ENCODE data around the gene RAB4A.

Gene RAB4A

DNA sequence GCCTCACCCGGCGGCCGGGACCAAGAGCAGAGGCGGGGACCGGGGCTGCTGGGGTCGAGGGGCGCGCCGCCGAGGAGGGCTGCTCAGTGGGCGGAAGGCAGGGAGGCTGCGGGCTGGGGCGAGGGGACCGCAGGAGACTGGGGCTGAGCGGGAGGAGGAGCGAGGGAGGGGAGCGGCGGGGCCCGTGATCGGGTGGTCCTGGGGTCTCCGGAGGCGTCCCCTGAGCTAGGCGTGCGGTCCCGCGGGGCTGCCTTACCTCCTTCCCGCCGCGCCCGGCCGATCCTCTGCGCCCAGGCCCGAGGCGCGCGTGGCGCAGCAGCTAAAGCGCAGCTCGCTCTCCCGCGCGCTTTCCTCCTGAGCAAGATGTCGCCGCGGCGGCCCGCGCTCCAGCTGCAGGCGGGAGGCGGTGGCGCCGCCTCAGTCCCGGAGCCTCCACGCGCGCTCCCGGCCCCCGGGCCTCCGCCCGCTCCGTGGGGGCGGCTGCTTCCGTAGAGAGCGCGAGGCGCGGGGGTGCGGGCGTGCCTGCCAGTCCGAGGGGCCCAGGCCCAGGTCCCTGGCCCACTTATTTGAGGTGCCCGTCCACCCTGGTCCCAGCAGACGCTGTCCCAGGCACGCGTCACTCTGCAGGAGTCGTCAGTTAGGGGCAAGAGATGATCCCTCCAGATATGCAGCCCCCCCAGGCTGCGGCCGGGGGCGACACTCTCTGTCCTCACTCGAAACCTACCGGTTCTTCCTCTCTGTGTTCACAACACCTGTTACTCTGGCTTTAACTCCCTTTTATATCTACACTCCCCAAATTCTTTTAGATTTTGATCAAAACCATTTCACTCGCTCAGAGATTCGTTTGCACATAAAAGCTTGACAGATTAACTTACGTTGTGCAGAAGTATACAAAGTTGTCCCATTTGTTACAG is 72.0 kb downstream of the RAB4A start, which contains the start of gene CCSAP:
Gene CCSAP (minus strand): TSS at position 392 of the 914 bp plus-strand sequence. CDS start 582 bp downstream, outside the sequence.
- no peak for TF ChIP-seq EP300 (IDR thresholded peaks at IDR 0.05; ENCODE audit: borderline replicate concordance)
- no peak for TF ChIP-seq NFIC (IDR thresholded peaks at IDR 0.05)
- no peak for TF ChIP-seq TEAD4 (IDR thresholded peaks at IDR 0.05)
- no peak for TF ChIP-seq CREB1 (IDR thresholded peaks at IDR 0.05; ENCODE audit: low read depth)
- TF ChIP-seq USF1 (IDR thresholded peaks at IDR 0.05): no peak
- TF ChIP-seq YY1 (IDR thresholded peaks at IDR 0.05; ENCODE audit: low read depth): peak; percentile 73; the same call in 1 of the 2 replicates
- TF ChIP-seq ZBTB7A (IDR thresholded peaks at IDR 0.05; ENCODE audit: low read depth): peak; percentile 97
- TF ChIP-seq RAD21 (IDR thresholded peaks at IDR 0.05; ENCODE audit: low read depth): no peak
- no peak for TF ChIP-seq FOXM1 (IDR thresholded peaks at IDR 0.05; ENCODE audit: borderline replicate concordance, low read depth)
- peak; percentile 68 for TF ChIP-seq MAX (IDR thresholded peaks at IDR 0.05)
- TF ChIP-seq CEBPB (IDR thresholded peaks at IDR 0.05): no peak
- peak; percentile 15; the same call in 1 of the 2 replicates for TF ChIP-seq TAF1 (IDR thresholded peaks at IDR 0.05; ENCODE audit: low read depth)
- TF ChIP-seq, protein P1, sequence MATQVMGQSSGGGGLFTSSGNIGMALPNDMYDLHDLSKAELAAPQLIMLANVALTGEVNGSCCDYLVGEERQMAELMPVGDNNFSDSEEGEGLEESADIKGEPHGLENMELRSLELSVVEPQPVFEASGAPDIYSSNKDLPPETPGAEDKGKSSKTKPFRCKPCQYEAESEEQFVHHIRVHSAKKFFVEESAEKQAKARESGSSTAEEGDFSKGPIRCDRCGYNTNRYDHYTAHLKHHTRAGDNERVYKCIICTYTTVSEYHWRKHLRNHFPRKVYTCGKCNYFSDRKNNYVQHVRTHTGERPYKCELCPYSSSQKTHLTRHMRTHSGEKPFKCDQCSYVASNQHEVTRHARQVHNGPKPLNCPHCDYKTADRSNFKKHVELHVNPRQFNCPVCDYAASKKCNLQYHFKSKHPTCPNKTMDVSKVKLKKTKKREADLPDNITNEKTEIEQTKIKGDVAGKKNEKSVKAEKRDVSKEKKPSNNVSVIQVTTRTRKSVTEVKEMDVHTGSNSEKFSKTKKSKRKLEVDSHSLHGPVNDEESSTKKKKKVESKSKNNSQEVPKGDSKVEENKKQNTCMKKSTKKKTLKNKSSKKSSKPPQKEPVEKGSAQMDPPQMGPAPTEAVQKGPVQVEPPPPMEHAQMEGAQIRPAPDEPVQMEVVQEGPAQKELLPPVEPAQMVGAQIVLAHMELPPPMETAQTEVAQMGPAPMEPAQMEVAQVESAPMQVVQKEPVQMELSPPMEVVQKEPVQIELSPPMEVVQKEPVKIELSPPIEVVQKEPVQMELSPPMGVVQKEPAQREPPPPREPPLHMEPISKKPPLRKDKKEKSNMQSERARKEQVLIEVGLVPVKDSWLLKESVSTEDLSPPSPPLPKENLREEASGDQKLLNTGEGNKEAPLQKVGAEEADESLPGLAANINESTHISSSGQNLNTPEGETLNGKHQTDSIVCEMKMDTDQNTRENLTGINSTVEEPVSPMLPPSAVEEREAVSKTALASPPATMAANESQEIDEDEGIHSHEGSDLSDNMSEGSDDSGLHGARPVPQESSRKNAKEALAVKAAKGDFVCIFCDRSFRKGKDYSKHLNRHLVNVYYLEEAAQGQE (IDR thresholded peaks at IDR 0.05; ENCODE audit: low read depth): no peak
- no peak for TF ChIP-seq EGR1 (IDR thresholded peaks at IDR 0.05)
- no peak; the same call in 1 of the 2 replicates for TF ChIP-seq TCF12 (IDR thresholded peaks at IDR 0.05; ENCODE audit: low read depth)

DNA sequence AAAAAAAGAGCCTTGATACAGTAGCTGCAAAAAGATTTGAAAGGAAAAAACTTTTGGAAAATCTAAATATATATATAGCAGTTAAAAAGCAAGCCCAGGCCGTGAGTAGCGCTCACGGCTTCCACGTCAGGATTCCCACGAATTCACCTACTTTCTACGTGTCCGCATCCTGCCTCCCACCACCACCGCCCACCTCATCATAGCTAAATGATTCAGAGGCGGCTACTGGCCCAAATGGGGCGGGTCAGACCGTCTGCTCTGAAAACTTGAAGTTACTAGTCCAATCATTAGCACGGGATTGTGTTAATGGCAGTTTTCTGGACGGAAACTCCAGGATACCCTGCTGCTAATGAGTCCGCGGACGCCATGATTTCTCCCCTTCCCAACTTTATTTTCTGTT is 73.2 kb downstream of the RAB4A start:
- TF ChIP-seq, protein P1 (IDR thresholded peaks at IDR 0.05; ENCODE audit: low read depth): no peak
- TF ChIP-seq YY1 (IDR thresholded peaks at IDR 0.05; ENCODE audit: low read depth) (no peak), FOXM1 (IDR thresholded peaks at IDR 0.05; ENCODE audit: borderline replicate concordance, low read depth) (no peak), ZBTB7A (IDR thresholded peaks at IDR 0.05; ENCODE audit: low read depth) (no peak), USF1 (IDR thresholded peaks at IDR 0.05) (no peak), CEBPB (IDR thresholded peaks at IDR 0.05) (no peak), CREB1 (IDR thresholded peaks at IDR 0.05; ENCODE audit: low read depth) (no peak), MAX (IDR thresholded peaks at IDR 0.05) (no peak), EP300 (IDR thresholded peaks at IDR 0.05; ENCODE audit: borderline replicate concordance) (no peak), TEAD4 (IDR thresholded peaks at IDR 0.05) (no peak), RAD21 (IDR thresholded peaks at IDR 0.05; ENCODE audit: low read depth) (no peak), TCF12 (IDR thresholded peaks at IDR 0.05; ENCODE audit: low read depth) (no peak), TAF1 (IDR thresholded peaks at IDR 0.05; ENCODE audit: low read depth) (no peak), EGR1 (IDR thresholded peaks at IDR 0.05) (no peak), NFIC (IDR thresholded peaks at IDR 0.05) (no peak)

GRCh38 chr1:229344937-229345684 is 74.2 kb downstream of the RAB4A start:
- TF ChIP-seq TEAD4 (IDR thresholded peaks at IDR 0.05) (no peak), MAX (IDR thresholded peaks at IDR 0.05) (no peak), RAD21 (IDR thresholded peaks at IDR 0.05; ENCODE audit: low read depth) (no peak), CEBPB (IDR thresholded peaks at IDR 0.05) (no peak), TAF1 (IDR thresholded peaks at IDR 0.05; ENCODE audit: low read depth) (no peak), NFIC (IDR thresholded peaks at IDR 0.05) (no peak), ZBTB7A (IDR thresholded peaks at IDR 0.05; ENCODE audit: low read depth) (no peak)

DNA sequence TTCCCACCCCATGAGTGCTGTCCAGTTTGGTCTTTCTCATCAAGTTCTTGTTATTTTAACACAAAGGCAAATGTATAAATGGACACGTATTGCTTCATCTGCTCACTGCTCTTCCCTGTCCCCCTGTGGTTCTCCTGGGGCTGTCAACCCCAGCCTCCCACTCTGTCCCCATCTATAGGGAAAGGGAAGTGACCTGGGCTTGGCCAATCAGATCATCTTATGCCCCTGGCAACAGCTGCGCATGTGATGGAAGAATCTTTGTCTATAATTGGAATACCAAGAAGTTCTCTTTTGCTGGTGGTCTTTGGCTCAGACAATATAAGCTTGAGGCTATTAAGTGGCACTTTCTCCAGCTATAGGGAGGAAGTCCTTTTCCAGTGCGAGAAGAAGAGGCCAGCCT is 76.6 kb downstream of the RAB4A start:
- TF ChIP-seq MAX (IDR thresholded peaks at IDR 0.05) (no peak), YY1 (IDR thresholded peaks at IDR 0.05; ENCODE audit: low read depth) (no peak), TAF1 (IDR thresholded peaks at IDR 0.05; ENCODE audit: low read depth) (no peak), USF1 (IDR thresholded peaks at IDR 0.05) (no peak), EP300 (IDR thresholded peaks at IDR 0.05; ENCODE audit: borderline replicate concordance) (no peak), ZBTB7A (IDR thresholded peaks at IDR 0.05; ENCODE audit: low read depth) (no peak), TCF12 (IDR thresholded peaks at IDR 0.05; ENCODE audit: low read depth) (no peak), CEBPB (IDR thresholded peaks at IDR 0.05) (no peak), NFIC (IDR thresholded peaks at IDR 0.05) (no peak), FOXM1 (IDR thresholded peaks at IDR 0.05; ENCODE audit: borderline replicate concordance, low read depth) (no peak), CREB1 (IDR thresholded peaks at IDR 0.05; ENCODE audit: low read depth) (no peak), TEAD4 (IDR thresholded peaks at IDR 0.05) (no peak)
- TF ChIP-seq, protein P1 (IDR thresholded peaks at IDR 0.05; ENCODE audit: low read depth): no peak
